CD14-positive monocyte (primary cell): ENCODE data around the gene RNF43. TPM values are rescaled to one million over a fixed set of nuclear protein-coding genes. Genes with fewer than 3 reads are reported as not detected.

Source experiments
- DNase-seq, 3 donors: peaks; one replicate each; pipeline ENCODE4 v3.0.0-alpha.2; 2011 to 2022
- H2AFZ ChIP-seq: 2 replicates; pipeline ENCODE4 v1.6.0; 2012; ENCODE audit warnings: mild to moderate bottlenecking, low read depth, low read length, inconsistent platforms; ENCODE audit not compliant: insufficient read depth, poor library complexity, severe bottlenecking
- H3K27ac ChIP-seq, 2 donors: 1 replicate in 1 of 2; 2 replicates in 1 of 2; pipeline ENCODE4 v1.5.1; 2012 to 2013; ENCODE audit warnings: low read length in 2 of 2, control low read depth in 1 of 2, inconsistent platforms in 1 of 2, low read depth in 1 of 2, mild to moderate bottlenecking in 1 of 2
- H3K27me3 ChIP-seq, 2 donors: one replicate each; pipeline versions ENCODE4 v1.6.0 to v1.6.1; 2011 to 2013; ENCODE audit warnings: low read length in 2 of 2; ENCODE audit not compliant: control insufficient read depth in 2 of 2, insufficient read depth in 2 of 2
- H3K36me3 ChIP-seq, 2 donors: replicated peaks in 1 of 2; 1 replicate in 1 of 2; 2 replicates in 1 of 2; pipeline versions ENCODE4 v1.5.1 to v1.6.1; 2012 to 2013; ENCODE audit warnings: low read length in 2 of 2, control low read depth in 1 of 2, inconsistent platforms in 1 of 2, mild to moderate bottlenecking in 1 of 2; ENCODE audit not compliant: insufficient read depth in 2 of 2, control insufficient read depth in 1 of 2
- H3K4me1 ChIP-seq, 2 donors: 1 replicate in 1 of 2; 2 replicates in 1 of 2; pipeline versions ENCODE4 v1.5.1 to v1.6.1; 2012 to 2013; ENCODE audit warnings: low read length in 2 of 2, control low read depth in 1 of 2, inconsistent platforms in 1 of 2, mild to moderate bottlenecking in 1 of 2, moderate library complexity in 1 of 2; ENCODE audit not compliant: insufficient read depth in 2 of 2, control insufficient read depth in 1 of 2
- H3K4me2 ChIP-seq: replicated peaks from 2 replicates; pipeline ENCODE3; 2012; ENCODE audit warnings: low read length, moderate library complexity, mild to moderate bottlenecking; ENCODE audit not compliant: poor library complexity, severe bottlenecking; ENCODE audit errors: extremely low read depth
- H3K4me3 ChIP-seq, 3 experiments: fragments of 200-600 bp in 1 of 3; sonication (generic) in 1 of 3; replicated peaks in 1 of 3; 1 replicate in 2 of 3; 2 replicates in 1 of 3; pipeline ENCODE4 v1.5.1; 2011 to 2013; ENCODE audit warnings: low read length in 3 of 3, mild to moderate bottlenecking in 3 of 3, control low read depth in 2 of 3, low read depth in 2 of 3, inconsistent platforms in 1 of 3, moderate library complexity in 1 of 3
- H3K79me2 ChIP-seq: 2 replicates; pipeline ENCODE4 v1.6.0; 2012; ENCODE audit warnings: mild to moderate bottlenecking, control low read depth, inconsistent platforms, low read length, moderate library complexity; ENCODE audit not compliant: insufficient read depth
- H3K9ac ChIP-seq: 2 replicates; pipeline ENCODE4 v1.6.0; 2017; ENCODE audit warnings: low read length, mild to moderate bottlenecking; ENCODE audit not compliant: insufficient read depth, poor library complexity, severe bottlenecking
- H3K9me3 ChIP-seq, 2 donors: replicated peaks in 1 of 2; 1 replicate in 1 of 2; 2 replicates in 1 of 2; pipeline versions ENCODE4 v1.5.1 to v1.6.1; 2012 to 2013; ENCODE audit warnings: low read length in 2 of 2, control low read depth in 1 of 2; ENCODE audit not compliant: control insufficient read depth in 1 of 2, insufficient read depth in 1 of 2
- H4K20me1 ChIP-seq: 2 replicates; pipeline ENCODE4 v1.6.0; 2012; ENCODE audit warnings: mild to moderate bottlenecking, low read length, control low read depth, moderate library complexity; ENCODE audit not compliant: insufficient read depth
- H3K27ac Mint-ChIP-seq, 7 donors: one replicate each; pipeline ENCODE4 v1.8.0; 2020; ENCODE audit warnings: mild to moderate bottlenecking in 7 of 7, mixed read lengths in 7 of 7, moderate library complexity in 6 of 7, inconsistent platforms in 2 of 7
- H3K27me3 Mint-ChIP-seq, 3 donors: one replicate each; pipeline ENCODE4 v1.8.0; 2021 to 2022; ENCODE audit warnings: low read depth in 3 of 3, mild to moderate bottlenecking in 3 of 3, mixed read lengths in 3 of 3, moderate library complexity in 3 of 3, inconsistent platforms in 1 of 3
- H3K36me3 Mint-ChIP-seq, 2 donors: one replicate each; pipeline ENCODE4 v1.8.0; 2020; ENCODE audit warnings: mixed read lengths in 2 of 2, inconsistent platforms in 1 of 2, mild to moderate bottlenecking in 1 of 2
- H3K4me1 Mint-ChIP-seq: one replicate; pipeline ENCODE4 v1.8.0; 2020; ENCODE audit warnings: mild to moderate bottlenecking, mixed read lengths
- H3K4me3 Mint-ChIP-seq, 2 donors: one replicate each; pipeline ENCODE4 v1.8.0; 2020; ENCODE audit warnings: mild to moderate bottlenecking in 2 of 2, mixed read lengths in 2 of 2, moderate library complexity in 1 of 2
- H3K9me3 Mint-ChIP-seq, 7 donors: one replicate each; pipeline ENCODE4 v1.8.0; 2020 to 2022; ENCODE audit warnings: mixed read lengths in 7 of 7, mild to moderate bottlenecking in 6 of 7, moderate library complexity in 6 of 7, inconsistent platforms in 2 of 7
- CTCF ChIP-seq: fragments of 200-600 bp; IDR thresholded peaks from one replicate; pipeline ENCODE4 v1.8.0; 2022; ENCODE audit warnings: antibody characterized with exemption, mild to moderate bottlenecking
- WGBS: methylation state at CpG from one replicate; pipeline ENCODE4 v1.1.5; 2013; ENCODE audit warnings: missing lambda C conversion rate; ENCODE audit not compliant: insufficient coverage; 5-methylcytosine and 5-hydroxymethylcytosine counted together
- intact Hi-C, 2 donors: fragments of 100-400 bp; cut with micrococcal nuclease; formaldehyde crosslinking; loops; one replicate each; pipeline versions ENCODE4 v1.15.0 to v1.15.1; 2023
- polyA plus RNA-seq, 3 donors: library from polyadenylated mRNA; depleted of rRNA in 1 of 3; unstranded in 2 of 3; stranded (reverse) in 1 of 3; fragments of 300-500 nt in 2 of 3; fragments of >200 nt in 1 of 3; fragmentation: Illumina TruSeq in 2 of 3; gene quantifications; 1 replicate in 2 of 3; 2 replicates in 1 of 3; pipeline ENCODE4 v1.2.3, GENCODE V29; 2012 to 2021

The RNF43 gene
- polyA plus RNA-seq, 3 donors = 0.01 to 0.11 TPM; not detected in 1

- H3K4me1 Mint-ChIP-seq = no peaks in the 10 kb centered on the region
- peaks cover 0 to 2% of the 10 kb centered on the region in 2 donors for H3K27me3 ChIP-seq
- H3K27ac Mint-ChIP-seq = no peak overlapping the region
- DNase-seq = no peak
- H3K27me3 Mint-ChIP-seq = peaks cover 6 to 28% (median 13%) of the 10 kb centered on the region in 3 donors
- H3K36me3 Mint-ChIP-seq = no peaks in the 10 kb centered on the region
- no peak overlapping the region for H3K4me2 ChIP-seq
- no peak overlapping the region for H2AFZ ChIP-seq
- H3K9me3 ChIP-seq = no peaks in the 10 kb centered on the region
- H3K4me3 ChIP-seq = no peak overlapping the region
- intact Hi-C loops = no loop called here
- no peak overlapping the region for H3K9ac ChIP-seq
- no peak for TF ChIP-seq CTCF
- peaks cover 0 to 2% (median 0%) of the 10 kb centered on the region in 7 donors for H3K9me3 Mint-ChIP-seq
- H3K79me2 ChIP-seq = no peaks in the 10 kb centered on the region
- H3K4me3 Mint-ChIP-seq = no peak overlapping the region
- no peaks in the 10 kb centered on the region for H3K4me1 ChIP-seq
- H4K20me1 ChIP-seq = no peaks in the 10 kb centered on the region
- no peak overlapping the region for H3K27ac ChIP-seq
- WGBS = no CpG with 5 or more reads among the region's 4 CpGs
- H3K36me3 ChIP-seq = no peaks in the 10 kb centered on the region
Measured at GRCh38 chr17:58396173-58396572, 21.2 kb downstream of the RNF43 start.

- TF ChIP-seq CTCF = no peak
- Mint-ChIP-seq H3K4me1 (no peaks in the 10 kb centered on the region), H3K27ac (no peak overlapping the region), H3K9me3 (peaks cover 0 to 2% (median 0%) of the 10 kb centered on the region in 7 donors), H3K36me3 (no peaks in the 10 kb centered on the region), H3K4me3 (no peak overlapping the region), H3K27me3 (peaks cover 6 to 31% (median 14%) of the 10 kb centered on the region in 3 donors)
- Histone ChIP-seq H3K36me3 (no peaks in the 10 kb centered on the region), H3K79me2 (no peaks in the 10 kb centered on the region), H4K20me1 (no peaks in the 10 kb centered on the region), H3K9me3 (no peaks in the 10 kb centered on the region), H3K4me2 (no peak overlapping the region), H3K27ac (no peak overlapping the region), H3K9ac (no peak overlapping the region), H3K4me3 (no peak overlapping the region), H3K27me3 (peaks cover 0 to 5% of the 10 kb centered on the region in 2 donors), H3K4me1 (no peaks in the 10 kb centered on the region), H2AFZ (no peak overlapping the region)
- no peak for DNase-seq
- intact Hi-C loops = no loop called here
- no CpG with 5 or more reads among the region's 3 CpGs for WGBS
Measured at GRCh38 chr17:58394534-58395223, 22.7 kb downstream of the RNF43 start.
